GM12891 (cell line): ENCODE measurements around the gene ZEB1.

Experiments
- POLR2A ChIP-seq: IDR thresholded peaks from 2 replicates; pipeline ENCODE4 v1.6.1; 2011; ENCODE audit warnings: low read depth, low read length, control low read depth
- POLR2AphosphoS5 ChIP-seq: IDR thresholded peaks from 2 replicates; pipeline ENCODE4 v1.6.1; 2011; ENCODE audit warnings: low read depth, low read length, control low read depth
- POU2F2 ChIP-seq: IDR thresholded peaks from 2 replicates; pipeline ENCODE4 v1.6.1; 2011; ENCODE audit warnings: low read depth, mild to moderate bottlenecking, control low read depth, low read length, moderate library complexity

DNA sequence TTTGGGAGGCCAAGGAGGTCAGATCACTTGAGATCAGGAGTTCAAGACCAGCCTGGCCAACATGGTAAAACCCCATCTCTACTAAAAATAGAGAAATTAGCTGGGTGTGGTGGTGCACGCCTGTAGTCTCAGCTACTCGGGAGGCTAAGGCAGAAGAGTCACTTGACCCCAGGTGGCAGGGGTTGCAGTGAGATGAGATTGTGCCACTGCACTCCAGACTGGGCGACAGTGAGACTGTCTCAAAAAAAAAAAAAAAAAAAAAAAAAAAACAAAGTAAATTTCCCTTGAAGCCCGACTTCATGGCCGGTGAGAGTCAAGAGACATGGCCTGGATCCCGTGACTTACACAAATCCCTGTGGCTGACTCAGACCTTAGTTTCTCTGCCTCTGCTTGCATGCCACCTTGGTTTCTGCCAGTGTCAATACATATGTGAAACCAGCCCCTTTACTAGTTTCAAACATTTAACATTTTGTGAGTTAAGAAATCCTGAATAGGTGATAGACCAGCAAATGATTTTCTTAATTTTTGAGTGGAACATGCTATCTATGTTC, 62.8 kb downstream of the ZEB1 start:
- TF ChIP-seq POU2F2 (no peak), POLR2A (no peak), POLR2AphosphoS5 (no peak)
